Measurements from ENCODE around the gene ADAMTSL1. TPM values are rescaled to one million over a fixed set of nuclear protein-coding genes. Genes with fewer than 3 reads are reported as not detected.

The ADAMTSL1 gene
- total and polyA plus RNA-seq, 2 experiments from 2014 or later, result 2.3 to 5.0 TPM

- DNase-seq (ENCODE audit: low spot score), result no peak
Measured at GRCh38 chr9:18778147-18778546, 304.2 kb downstream of the ADAMTSL1 start.

GRCh38 chr9:18778846-18779245, 304.9 kb downstream of the ADAMTSL1 start:
- Histone ChIP-seq H3K36me3 (ENCODE audit: insufficient read depth) (no peaks in the 10 kb centered on the region), H3K4me1 (ENCODE audit: insufficient read depth) (no peaks in the 10 kb centered on the region), H3K27me3 (ENCODE audit: insufficient read depth) (no peaks in the 10 kb centered on the region), H3K4me2 (no peak overlapping the region), H3K79me2 (replicated peaks; ENCODE audit: insufficient read depth) (no peaks in the 10 kb centered on the region), H2AFZ (no peak overlapping the region), H3K9me2 (ENCODE audit: insufficient read depth) (no peaks in the 10 kb centered on the region), H4K20me1 (replicated peaks; ENCODE audit: insufficient read depth) (no peaks in the 10 kb centered on the region), H3F3A (replicated peaks; ENCODE audit: low read depth) (no peaks in the 10 kb centered on the region), H3K27ac (ENCODE audit: low read depth) (no peak overlapping the region), H3K4me3 (no peak overlapping the region)
- Mint-ChIP-seq H3K4me1 (no peaks in the 10 kb centered on the region), H3K4me3 (no peak overlapping the region), H3K9me3 (peaks cover 3% of the 10 kb centered on the region; the same call in 2 of the 3 replicates), H3K36me3 (ENCODE audit: low read depth) (peaks cover 5% of the 10 kb centered on the region; the same call in 2 of the 3 replicates), H3K27me3 (ENCODE audit: insufficient read depth, low read depth, poor library complexity) (peaks cover 3% of the 10 kb centered on the region), H3K27ac (no peak overlapping the region)
- no peak for DNase-seq (ENCODE audit: low spot score)
- ATAC-seq, result no peak
- TF ChIP-seq, protein P1, sequence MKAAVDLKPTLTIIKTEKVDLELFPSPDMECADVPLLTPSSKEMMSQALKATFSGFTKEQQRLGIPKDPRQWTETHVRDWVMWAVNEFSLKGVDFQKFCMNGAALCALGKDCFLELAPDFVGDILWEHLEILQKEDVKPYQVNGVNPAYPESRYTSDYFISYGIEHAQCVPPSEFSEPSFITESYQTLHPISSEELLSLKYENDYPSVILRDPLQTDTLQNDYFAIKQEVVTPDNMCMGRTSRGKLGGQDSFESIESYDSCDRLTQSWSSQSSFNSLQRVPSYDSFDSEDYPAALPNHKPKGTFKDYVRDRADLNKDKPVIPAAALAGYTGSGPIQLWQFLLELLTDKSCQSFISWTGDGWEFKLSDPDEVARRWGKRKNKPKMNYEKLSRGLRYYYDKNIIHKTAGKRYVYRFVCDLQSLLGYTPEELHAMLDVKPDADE (IDR thresholded peaks at IDR 0.05), result no peak
- no peak for TF ChIP-seq EZH2phosphoT487 (IDR thresholded peaks at IDR 0.05; ENCODE audit: unreplicated experiment)
- no peak for TF ChIP-seq ZNF331 (CRISPR knock-in tag; IDR thresholded peaks at IDR 0.05; ENCODE audit: low read depth)
- TF ChIP-seq STAT1 (IDR thresholded peaks at IDR 0.05; ENCODE audit: unreplicated experiment), result no peak
- TF ChIP-seq, protein P2, sequence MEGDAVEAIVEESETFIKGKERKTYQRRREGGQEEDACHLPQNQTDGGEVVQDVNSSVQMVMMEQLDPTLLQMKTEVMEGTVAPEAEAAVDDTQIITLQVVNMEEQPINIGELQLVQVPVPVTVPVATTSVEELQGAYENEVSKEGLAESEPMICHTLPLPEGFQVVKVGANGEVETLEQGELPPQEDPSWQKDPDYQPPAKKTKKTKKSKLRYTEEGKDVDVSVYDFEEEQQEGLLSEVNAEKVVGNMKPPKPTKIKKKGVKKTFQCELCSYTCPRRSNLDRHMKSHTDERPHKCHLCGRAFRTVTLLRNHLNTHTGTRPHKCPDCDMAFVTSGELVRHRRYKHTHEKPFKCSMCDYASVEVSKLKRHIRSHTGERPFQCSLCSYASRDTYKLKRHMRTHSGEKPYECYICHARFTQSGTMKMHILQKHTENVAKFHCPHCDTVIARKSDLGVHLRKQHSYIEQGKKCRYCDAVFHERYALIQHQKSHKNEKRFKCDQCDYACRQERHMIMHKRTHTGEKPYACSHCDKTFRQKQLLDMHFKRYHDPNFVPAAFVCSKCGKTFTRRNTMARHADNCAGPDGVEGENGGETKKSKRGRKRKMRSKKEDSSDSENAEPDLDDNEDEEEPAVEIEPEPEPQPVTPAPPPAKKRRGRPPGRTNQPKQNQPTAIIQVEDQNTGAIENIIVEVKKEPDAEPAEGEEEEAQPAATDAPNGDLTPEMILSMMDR (conservative IDR thresholded peaks at IDR 0.05; ENCODE audit: low read depth in 2 of 2), result no peak
- TF ChIP-seq, protein P3, sequence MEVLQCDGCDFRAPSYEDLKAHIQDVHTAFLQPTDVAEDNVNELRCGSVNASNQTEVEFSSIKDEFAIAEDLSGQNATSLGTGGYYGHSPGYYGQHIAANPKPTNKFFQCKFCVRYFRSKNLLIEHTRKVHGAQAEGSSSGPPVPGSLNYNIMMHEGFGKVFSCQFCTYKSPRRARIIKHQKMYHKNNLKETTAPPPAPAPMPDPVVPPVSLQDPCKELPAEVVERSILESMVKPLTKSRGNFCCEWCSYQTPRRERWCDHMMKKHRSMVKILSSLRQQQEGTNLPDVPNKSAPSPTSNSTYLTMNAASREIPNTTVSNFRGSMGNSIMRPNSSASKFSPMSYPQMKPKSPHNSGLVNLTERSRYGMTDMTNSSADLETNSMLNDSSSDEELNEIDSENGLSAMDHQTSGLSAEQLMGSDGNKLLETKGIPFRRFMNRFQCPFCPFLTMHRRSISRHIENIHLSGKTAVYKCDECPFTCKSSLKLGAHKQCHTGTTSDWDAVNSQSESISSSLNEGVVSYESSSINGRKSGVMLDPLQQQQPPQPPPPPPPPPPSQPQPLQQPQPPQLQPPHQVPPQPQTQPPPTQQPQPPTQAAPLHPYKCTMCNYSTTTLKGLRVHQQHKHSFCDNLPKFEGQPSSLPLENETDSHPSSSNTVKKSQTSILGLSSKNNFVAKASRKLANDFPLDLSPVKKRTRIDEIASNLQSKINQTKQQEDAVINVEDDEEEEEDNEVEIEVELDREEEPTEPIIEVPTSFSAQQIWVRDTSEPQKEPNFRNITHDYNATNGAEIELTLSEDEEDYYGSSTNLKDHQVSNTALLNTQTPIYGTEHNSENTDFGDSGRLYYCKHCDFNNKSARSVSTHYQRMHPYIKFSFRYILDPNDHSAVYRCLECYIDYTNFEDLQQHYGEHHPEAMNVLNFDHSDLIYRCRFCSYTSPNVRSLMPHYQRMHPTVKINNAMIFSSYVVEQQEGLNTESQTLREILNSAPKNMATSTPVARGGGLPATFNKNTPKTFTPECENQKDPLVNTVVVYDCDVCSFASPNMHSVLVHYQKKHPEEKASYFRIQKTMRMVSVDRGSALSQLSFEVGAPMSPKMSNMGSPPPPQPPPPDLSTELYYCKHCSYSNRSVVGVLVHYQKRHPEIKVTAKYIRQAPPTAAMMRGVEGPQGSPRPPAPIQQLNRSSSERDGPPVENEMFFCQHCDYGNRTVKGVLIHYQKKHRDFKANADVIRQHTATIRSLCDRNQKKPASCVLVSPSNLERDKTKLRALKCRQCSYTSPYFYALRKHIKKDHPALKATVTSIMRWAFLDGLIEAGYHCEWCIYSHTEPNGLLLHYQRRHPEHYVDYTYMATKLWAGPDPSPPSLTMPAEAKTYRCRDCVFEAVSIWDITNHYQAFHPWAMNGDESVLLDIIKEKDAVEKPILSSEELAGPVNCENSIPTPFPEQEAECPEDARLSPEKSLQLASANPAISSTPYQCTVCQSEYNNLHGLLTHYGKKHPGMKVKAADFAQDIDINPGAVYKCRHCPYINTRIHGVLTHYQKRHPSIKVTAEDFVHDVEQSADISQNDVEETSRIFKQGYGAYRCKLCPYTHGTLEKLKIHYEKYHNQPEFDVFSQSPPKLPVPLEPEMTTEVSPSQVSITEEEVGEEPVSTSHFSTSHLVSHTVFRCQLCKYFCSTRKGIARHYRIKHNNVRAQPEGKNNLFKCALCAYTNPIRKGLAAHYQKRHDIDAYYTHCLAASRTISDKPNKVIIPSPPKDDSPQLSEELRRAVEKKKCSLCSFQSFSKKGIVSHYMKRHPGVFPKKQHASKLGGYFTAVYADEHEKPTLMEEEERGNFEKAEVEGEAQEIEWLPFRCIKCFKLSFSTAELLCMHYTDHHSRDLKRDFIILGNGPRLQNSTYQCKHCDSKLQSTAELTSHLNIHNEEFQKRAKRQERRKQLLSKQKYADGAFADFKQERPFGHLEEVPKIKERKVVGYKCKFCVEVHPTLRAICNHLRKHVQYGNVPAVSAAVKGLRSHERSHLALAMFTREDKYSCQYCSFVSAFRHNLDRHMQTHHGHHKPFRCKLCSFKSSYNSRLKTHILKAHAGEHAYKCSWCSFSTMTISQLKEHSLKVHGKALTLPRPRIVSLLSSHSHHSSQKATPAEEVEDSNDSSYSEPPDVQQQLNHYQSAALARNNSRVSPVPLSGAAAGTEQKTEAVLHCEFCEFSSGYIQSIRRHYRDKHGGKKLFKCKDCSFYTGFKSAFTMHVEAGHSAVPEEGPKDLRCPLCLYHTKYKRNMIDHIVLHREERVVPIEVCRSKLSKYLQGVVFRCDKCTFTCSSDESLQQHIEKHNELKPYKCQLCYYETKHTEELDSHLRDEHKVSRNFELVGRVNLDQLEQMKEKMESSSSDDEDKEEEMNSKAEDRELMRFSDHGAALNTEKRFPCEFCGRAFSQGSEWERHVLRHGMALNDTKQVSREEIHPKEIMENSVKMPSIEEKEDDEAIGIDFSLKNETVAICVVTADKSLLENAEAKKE (CRISPR knock-in tag; IDR thresholded peaks at IDR 0.05), result no peak
- no peak for TF ChIP-seq NANOG (IDR thresholded peaks at IDR 0.05; ENCODE audit: borderline replicate concordance)
- no peak for TF ChIP-seq CREB1 (CRISPR knock-in tag; IDR thresholded peaks at IDR 0.05; ENCODE audit: low read depth)

More at GRCh38 chr9:18778147-18778546, 304.2 kb downstream of the ADAMTSL1 start:
- H3K4me1 Mint-ChIP-seq, result no peaks in the 10 kb centered on the region
- TF ChIP-seq ZNF114 (CRISPR knock-in tag; IDR thresholded peaks at IDR 0.05) (no peak), ZNF331 (CRISPR knock-in tag; IDR thresholded peaks at IDR 0.05; ENCODE audit: low read depth) (no peak), EZH2phosphoT487 (IDR thresholded peaks at IDR 0.05; ENCODE audit: unreplicated experiment) (no peak), CREB1 (CRISPR knock-in tag; IDR thresholded peaks at IDR 0.05; ENCODE audit: low read depth) (no peak), EZH2 (IDR thresholded peaks at IDR 0.05; ENCODE audit: low read depth, unreplicated experiment) (no peak), JUNB (IDR thresholded peaks at IDR 0.05; ENCODE audit: unreplicated experiment) (no peak), POLR2AphosphoS5 (IDR thresholded peaks at IDR 0.05; ENCODE audit: low read depth) (no peak)
- Histone ChIP-seq H3K79me2 (replicated peaks; ENCODE audit: insufficient read depth) (no peaks in the 10 kb centered on the region), H3K4me1 (ENCODE audit: insufficient read depth) (no peaks in the 10 kb centered on the region), H3F3A (replicated peaks; ENCODE audit: low read depth) (no peaks in the 10 kb centered on the region), H3K27ac (ENCODE audit: low read depth) (no peak overlapping the region), H3K36me3 (ENCODE audit: insufficient read depth) (no peaks in the 10 kb centered on the region), H3K27me3 (ENCODE audit: insufficient read depth) (no peaks in the 10 kb centered on the region), H4K20me1 (replicated peaks; ENCODE audit: insufficient read depth) (no peaks in the 10 kb centered on the region), H2AFZ (no peak overlapping the region), H3K4me3 (no peak overlapping the region), H3K9me2 (ENCODE audit: insufficient read depth) (no peaks in the 10 kb centered on the region), H3K4me2 (no peak overlapping the region)
- H3K36me3 Mint-ChIP-seq (ENCODE audit: low read depth), result peaks cover 5% of the 10 kb centered on the region; the same call in 2 of the 3 replicates
- H3K9me3 Mint-ChIP-seq, result peaks cover 3% of the 10 kb centered on the region; the same call in 2 of the 3 replicates
- H3K27ac Mint-ChIP-seq, result no peak overlapping the region
- peaks cover 3% of the 10 kb centered on the region for H3K27me3 Mint-ChIP-seq (ENCODE audit: insufficient read depth, low read depth, poor library complexity)
- H3K4me3 Mint-ChIP-seq, result no peak overlapping the region
- ATAC-seq, result no peak
